MCF 10A (cell line): ENCODE results near the gene UBR7. TPM values are rescaled to one million over a fixed set of nuclear protein-coding genes. Genes with fewer than 3 reads are reported as not detected.

Experiments used
- BruUV-seq: library from RNA; stranded (reverse); fragments of 400-500 nt; replicated peaks from 2 replicates; lab custom pipeline; 2021; lab: Mats Ljungman, UMichigan
- CTCF ChIA-PET: fragments of 300-600 bp; sonication (Branson Sonifier 250); formaldehyde crosslinking; extraction: SDS; loops from one replicate; lab custom pipeline; 2021; ENCODE audit warnings: antibody characterized with exemption, inconsistent platforms; lab: Yijun Ruan, JAX
- POLR2A ChIA-PET: fragments of 300-600, 350-650 bp; sonication (Branson Sonifier 250); formaldehyde crosslinking; extraction: SDS; loops from one replicate; lab custom pipeline; 2020; ENCODE audit warnings: antibody characterized with exemption, inconsistent platforms; lab: Yijun Ruan, JAX
- DNase-seq: peaks from one replicate; pipeline ENCODE4 v3.0.0-alpha.2; 2018; ENCODE audit not compliant: unreplicated experiment
- H3K27ac Mint-ChIP-seq: one replicate; pipeline ENCODE4 v1.8.0; 2022; ENCODE audit warnings: mild to moderate bottlenecking, low read depth, mixed read lengths; ENCODE audit not compliant: unreplicated experiment
- H3K27me3 Mint-ChIP-seq: one replicate; pipeline ENCODE4 v1.8.0; 2022; ENCODE audit warnings: mixed read lengths; ENCODE audit not compliant: insufficient read depth, unreplicated experiment
- H3K36me3 Mint-ChIP-seq: one replicate; pipeline ENCODE4 v1.8.0; 2022; ENCODE audit warnings: mild to moderate bottlenecking, moderate library complexity, mixed read lengths; ENCODE audit not compliant: insufficient read depth, unreplicated experiment
- H3K4me1 Mint-ChIP-seq: one replicate; pipeline ENCODE4 v1.8.0; 2022; ENCODE audit warnings: mixed read lengths; ENCODE audit not compliant: insufficient read depth, unreplicated experiment
- H3K4me3 Mint-ChIP-seq: one replicate; pipeline ENCODE4 v1.8.0; 2022; ENCODE audit warnings: mild to moderate bottlenecking, moderate library complexity, mixed read lengths; ENCODE audit not compliant: unreplicated experiment
- H3K9me3 Mint-ChIP-seq: one replicate; pipeline ENCODE4 v1.8.0; 2022; ENCODE audit warnings: mixed read lengths; ENCODE audit not compliant: unreplicated experiment
- intact Hi-C: fragments of 100-400 bp; cut with micrococcal nuclease; formaldehyde crosslinking; loops from 2 replicates; pipeline ENCODE4 v1.14.1; 2022
- total RNA-seq: library from RNA; stranded (reverse); gene quantifications from 2 replicates; pipeline ENCODE4 v1.2.3, GENCODE V29; 2022
- TF ChIP-seq, protein P1 (sequence below): fragments of 200-600 bp; IDR thresholded peaks from one replicate; pipeline ENCODE4 v1.8.0; 2022; ENCODE audit warnings: antibody characterized with exemption, mild to moderate bottlenecking; ENCODE audit not compliant: unreplicated experiment

Gene UBR7
- total RNA-seq, 1 experiment from 2014 or later = 12.7 TPM

DNA sequence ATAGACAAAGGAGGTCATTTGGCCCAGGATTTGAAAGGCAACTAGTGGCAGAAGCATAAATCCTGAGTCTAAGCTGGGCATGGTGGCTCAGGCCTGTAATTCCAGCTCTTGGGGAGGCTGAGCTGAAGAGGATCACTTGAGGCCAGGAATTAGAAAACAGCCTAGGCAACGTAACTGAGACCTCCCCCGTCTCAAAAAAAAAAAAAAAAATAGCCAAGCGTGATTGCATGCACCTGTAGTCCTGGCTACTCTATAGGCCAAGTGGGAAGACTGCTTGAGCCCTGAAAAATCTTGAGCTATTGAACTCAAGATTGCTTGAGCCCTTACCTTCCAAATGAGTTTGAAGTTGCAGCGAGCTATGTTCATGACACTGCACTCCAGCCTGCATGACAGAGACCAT is 8.0 kb upstream of the UBR7 start:
- Mint-ChIP-seq H3K36me3 (peaks cover 22% of the 10 kb centered on the region), H3K27me3 (no peaks in the 10 kb centered on the region), H3K4me3 (no peak overlapping the region), H3K27ac (no peak overlapping the region), H3K9me3 (no peaks in the 10 kb centered on the region), H3K4me1 (peaks cover under 1% of the 10 kb centered on the region)
- no TSS peak for BruUV-seq
- CTCF ChIA-PET = interaction anchor here (0.6 to 1.6 kb wide), 8 partner anchors 14 to 693 kb away, joined by 3 to 6 read pairs (median 4); partner anchors contain the start of genes LYSET and MOAP1
- no peak for DNase-seq
- intact Hi-C loops = no loop called here
- TF ChIP-seq, protein P1, sequence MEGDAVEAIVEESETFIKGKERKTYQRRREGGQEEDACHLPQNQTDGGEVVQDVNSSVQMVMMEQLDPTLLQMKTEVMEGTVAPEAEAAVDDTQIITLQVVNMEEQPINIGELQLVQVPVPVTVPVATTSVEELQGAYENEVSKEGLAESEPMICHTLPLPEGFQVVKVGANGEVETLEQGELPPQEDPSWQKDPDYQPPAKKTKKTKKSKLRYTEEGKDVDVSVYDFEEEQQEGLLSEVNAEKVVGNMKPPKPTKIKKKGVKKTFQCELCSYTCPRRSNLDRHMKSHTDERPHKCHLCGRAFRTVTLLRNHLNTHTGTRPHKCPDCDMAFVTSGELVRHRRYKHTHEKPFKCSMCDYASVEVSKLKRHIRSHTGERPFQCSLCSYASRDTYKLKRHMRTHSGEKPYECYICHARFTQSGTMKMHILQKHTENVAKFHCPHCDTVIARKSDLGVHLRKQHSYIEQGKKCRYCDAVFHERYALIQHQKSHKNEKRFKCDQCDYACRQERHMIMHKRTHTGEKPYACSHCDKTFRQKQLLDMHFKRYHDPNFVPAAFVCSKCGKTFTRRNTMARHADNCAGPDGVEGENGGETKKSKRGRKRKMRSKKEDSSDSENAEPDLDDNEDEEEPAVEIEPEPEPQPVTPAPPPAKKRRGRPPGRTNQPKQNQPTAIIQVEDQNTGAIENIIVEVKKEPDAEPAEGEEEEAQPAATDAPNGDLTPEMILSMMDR = no peak
- POLR2A ChIA-PET = no interaction called here

DNA sequence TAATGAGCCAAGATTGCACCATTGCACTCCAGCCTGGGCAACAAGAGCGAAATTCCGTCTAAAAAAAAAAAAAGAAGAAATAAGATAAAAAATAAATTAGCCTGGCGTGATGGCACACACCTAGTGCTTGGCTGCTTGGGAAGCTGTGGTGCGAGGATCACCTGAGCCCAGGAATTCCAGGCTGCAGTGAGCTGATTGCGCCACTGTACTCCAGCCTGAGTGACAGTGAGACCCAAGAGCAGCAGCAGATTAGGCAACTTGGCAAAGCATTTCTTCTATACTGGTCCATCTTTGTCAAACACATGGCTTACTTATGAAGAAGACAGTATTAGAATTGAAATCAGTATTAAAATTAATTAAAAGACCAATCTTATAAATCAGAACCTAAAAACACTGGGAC is 6.5 kb upstream of the UBR7 start:
- H3K9me3 Mint-ChIP-seq = no peaks in the 10 kb centered on the region
- no peak overlapping the region for H3K4me3 Mint-ChIP-seq
- intact Hi-C loops = loop anchor here (10.0 kb wide), 1 partner anchor 344 kb away; no protein-coding TSS in a partner anchor
- peaks cover 6% of the 10 kb centered on the region for H3K4me1 Mint-ChIP-seq
- CTCF ChIA-PET = interaction anchor here (0.7 kb wide), 1 partner anchor 22 kb away, joined by 5 read pairs; no protein-coding TSS in a partner anchor
- TF ChIP-seq, protein P1 = no peak
- BruUV-seq = no TSS peak
- POLR2A ChIA-PET = no interaction called here
- no peaks in the 10 kb centered on the region for H3K27me3 Mint-ChIP-seq
- H3K27ac Mint-ChIP-seq = no peak overlapping the region
- DNase-seq = peak; percentile 54
- peaks cover 23% of the 10 kb centered on the region for H3K36me3 Mint-ChIP-seq

DNA sequence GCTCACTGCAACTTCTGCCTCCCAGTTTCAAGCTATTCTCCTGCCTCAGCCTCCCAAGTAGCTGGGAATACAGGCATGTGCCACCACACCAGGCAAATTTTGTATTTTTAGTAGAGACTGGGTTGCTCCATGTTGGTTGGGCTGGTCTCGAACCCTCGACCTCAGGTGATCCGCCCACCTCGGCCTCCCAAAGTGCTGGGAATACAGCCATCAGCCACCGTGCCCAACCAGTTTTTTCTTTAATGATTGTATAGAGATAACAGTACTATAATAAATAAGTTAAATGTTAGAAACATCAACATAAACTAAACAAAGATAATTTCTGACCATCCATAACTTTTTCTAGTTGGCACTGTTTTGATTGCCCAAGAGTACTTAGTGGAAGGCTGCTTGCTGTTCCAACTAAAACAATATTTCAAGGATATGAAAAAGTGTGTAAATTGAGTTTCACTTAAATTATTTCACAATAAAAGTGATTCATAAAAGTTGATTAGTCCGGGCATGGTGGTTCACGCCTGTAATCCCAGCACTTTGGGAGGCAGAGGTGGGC is 5.8 kb upstream of the UBR7 start:
- DNase-seq = peak; percentile 24
- TF ChIP-seq, protein P1 = no peak
- no TSS peak for BruUV-seq
- H3K9me3 Mint-ChIP-seq = no peaks in the 10 kb centered on the region
- CTCF ChIA-PET = interaction anchor here (0.6 to 0.7 kb wide), 2 partner anchors 22 to 67 kb away, joined by 3 to 5 read pairs; no protein-coding TSS in a partner anchor
- peak overlapping the region; percentile 39 for H3K27ac Mint-ChIP-seq
- no peak overlapping the region for H3K4me3 Mint-ChIP-seq
- intact Hi-C loops = loop anchor here (10.0 kb wide), 1 partner anchor 344 kb away; no protein-coding TSS in a partner anchor
- peaks cover 6% of the 10 kb centered on the region for H3K4me1 Mint-ChIP-seq
- peaks cover 27% of the 10 kb centered on the region for H3K36me3 Mint-ChIP-seq
- H3K27me3 Mint-ChIP-seq = no peaks in the 10 kb centered on the region
- POLR2A ChIA-PET = interaction anchor here (1.1 kb wide), 1 partner anchor 14 kb away, joined by 3 read pairs; no protein-coding TSS in a partner anchor

DNA sequence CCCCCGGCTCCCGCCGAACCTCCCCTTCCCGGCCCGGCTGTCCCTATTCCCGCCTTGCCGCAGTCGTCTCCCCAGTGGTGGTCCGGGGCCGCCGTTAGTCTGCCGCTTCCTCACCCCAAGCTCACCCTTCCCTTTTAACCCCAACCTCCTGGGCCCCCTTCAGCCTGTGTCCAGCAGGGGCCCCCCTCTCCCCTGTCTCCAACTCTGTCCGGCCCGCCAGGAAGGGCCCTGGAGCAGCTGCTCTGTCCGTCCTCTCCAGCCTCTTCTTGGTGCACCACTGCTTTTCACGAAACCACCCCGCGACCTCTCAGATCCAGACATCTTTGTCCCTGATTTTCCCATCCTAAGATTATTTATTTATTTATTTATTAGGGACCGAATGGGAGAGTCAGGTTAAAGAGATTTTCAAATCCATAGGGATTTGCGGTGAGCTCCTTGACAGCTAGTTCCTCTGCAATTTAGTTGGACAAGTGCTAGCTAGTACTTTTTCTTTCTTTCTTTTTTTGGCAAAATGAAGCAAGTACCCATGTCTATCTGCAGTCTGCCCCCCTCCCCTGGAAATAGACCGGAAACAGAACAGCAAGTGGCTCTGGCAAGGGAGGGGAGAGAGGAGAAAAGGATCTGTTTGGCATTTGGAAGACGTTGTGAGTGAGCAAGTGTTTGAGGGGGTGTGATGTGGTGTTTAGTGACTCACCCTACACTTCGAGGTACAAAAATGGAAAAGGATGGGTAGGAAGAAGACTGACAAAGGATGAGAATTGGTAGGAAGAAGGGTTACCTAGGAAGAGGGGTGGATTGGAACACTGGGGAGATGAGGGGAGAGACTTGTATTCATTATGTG is 632 bp downstream of the UBR7 start:
- H3K27ac Mint-ChIP-seq = peak overlapping the region; percentile 98
- TF ChIP-seq, protein P1 = peak; percentile 15
- peaks cover 12% of the 10 kb centered on the region for H3K4me1 Mint-ChIP-seq
- intact Hi-C loops = loop anchor here (1.0 to 10.0 kb wide), 3 partner anchors 23 to 337 kb away; partner anchors contain the start of genes LYSET and MOAP1
- ChIA-PET CTCF (interaction anchor here (0.7 to 4.6 kb wide), 12 partner anchors 9 to 1648 kb away, joined by 3 to 18 read pairs (median 4); no protein-coding TSS in a partner anchor), POLR2A (interaction anchor here (0.6 to 4.7 kb wide), 16 partner anchors 12 to 873 kb away, joined by 3 to 77 read pairs (median 6); partner anchors contain the start of genes DDX24, IFI27L1, LYSET and MOAP1)
- BruUV-seq = no TSS peak
- H3K4me3 Mint-ChIP-seq = peak overlapping the region; percentile 97
- no peaks in the 10 kb centered on the region for H3K9me3 Mint-ChIP-seq
- peaks cover 33% of the 10 kb centered on the region for H3K36me3 Mint-ChIP-seq
- DNase-seq = peak; percentile 50
- H3K27me3 Mint-ChIP-seq = no peaks in the 10 kb centered on the region
